Measurements from ENCODE around the gene PTRH2.
"Not testable (repeated sequence)": the region's sequence is repeated elsewhere in the genome, so short reads cannot be mapped to it uniquely, and the experiment has no call there.

Gene PTRH2

DNA sequence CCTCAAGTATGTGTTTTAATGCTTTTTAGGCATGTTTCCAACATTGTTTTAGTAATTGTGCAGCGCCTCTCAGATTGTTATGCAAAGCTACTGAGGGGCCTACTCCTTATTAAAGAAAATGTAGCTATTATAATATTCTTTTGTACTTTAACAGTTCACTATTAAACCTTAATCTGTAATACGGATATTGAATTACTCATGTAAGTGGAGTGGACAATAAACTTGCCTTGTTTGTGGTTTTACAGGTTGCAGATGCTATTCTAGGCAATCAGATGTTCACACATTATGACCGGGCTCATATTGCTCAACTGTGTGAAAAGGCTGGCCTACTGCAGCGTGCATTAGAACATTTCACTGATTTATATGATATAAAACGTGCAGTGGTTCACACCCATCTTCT is 41.0 kb downstream of the PTRH2 start:
- DNase-seq = no peak

DNA sequence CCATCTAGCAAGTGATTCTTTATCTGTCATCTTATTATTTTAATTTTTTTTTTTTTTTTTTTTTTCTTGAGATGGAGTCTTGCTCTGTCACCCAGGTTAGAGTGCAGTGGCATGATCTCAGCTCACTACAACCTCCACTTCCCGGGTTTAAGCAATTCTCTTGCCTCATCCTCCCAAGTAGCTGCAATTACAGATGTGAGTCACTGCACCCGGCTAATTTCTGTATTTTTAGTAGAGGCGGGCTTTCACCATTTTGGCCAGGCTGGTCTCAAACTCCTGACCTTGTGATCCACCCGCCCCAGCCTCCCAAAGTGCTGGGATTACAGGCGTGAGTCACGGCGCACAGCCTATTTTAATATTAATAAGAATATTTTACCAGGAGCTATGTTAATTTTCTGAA is 50.6 kb downstream of the PTRH2 start:
- DNase-seq = not testable (repeated sequence)

DNA sequence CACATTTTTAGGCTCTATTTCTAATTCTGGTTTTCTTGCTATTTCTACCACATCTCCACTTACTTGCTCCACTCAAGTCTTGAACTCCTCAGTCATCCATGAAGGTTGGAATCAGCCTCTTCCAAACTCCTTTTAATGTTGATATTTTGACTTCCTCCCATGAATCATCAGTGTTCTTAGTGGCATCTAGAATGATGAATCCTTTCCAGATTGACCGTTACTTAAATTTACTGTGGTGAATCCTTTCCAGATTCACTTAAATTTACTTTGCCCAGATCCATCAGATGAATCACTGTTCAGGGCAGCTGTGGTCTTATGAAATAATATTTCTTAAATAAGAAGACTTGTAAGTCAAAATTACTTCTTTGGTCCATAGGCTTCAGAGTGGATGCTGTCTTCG is 55.1 kb downstream of the PTRH2 start:
- DNase-seq = no peak

DNA sequence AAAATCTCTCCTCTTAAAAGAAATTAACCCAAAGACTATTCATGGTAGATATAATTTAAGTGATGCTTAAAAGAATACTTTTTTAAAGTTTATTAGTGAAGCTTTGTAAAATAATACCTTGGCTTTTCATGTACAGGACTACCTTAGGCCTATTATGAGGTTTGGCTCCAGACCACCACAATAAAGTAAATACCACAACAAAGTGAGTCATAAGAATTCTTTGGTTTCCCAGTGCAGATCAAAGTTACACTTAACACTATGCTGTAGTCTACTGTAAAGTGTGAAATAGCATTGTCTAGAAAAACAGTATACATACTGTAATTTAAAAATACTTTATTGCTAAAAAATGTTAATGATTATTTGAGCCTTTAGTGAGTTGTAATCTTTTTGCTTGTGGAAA is 55.9 kb downstream of the PTRH2 start:
- no peak for DNase-seq

DNA sequence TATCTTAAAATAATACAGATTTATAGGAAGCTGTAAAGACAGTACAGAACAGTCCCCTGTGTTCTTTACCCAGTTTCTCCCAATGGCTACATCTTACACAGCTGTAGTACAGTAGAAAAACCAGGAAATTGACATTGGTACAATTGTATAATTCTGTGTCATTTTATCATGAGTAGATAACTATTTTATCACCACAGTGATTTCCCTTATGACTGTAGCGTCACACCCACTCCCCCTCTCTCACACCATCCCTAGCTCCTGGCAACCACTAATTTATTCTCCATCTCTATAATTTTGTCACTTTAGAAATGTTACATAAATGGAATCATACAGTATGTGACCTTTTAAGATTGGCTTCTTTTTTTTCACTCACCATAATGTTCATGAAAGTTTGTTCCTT is 56.6 kb downstream of the PTRH2 start:
- DNase-seq = no peak

DNA sequence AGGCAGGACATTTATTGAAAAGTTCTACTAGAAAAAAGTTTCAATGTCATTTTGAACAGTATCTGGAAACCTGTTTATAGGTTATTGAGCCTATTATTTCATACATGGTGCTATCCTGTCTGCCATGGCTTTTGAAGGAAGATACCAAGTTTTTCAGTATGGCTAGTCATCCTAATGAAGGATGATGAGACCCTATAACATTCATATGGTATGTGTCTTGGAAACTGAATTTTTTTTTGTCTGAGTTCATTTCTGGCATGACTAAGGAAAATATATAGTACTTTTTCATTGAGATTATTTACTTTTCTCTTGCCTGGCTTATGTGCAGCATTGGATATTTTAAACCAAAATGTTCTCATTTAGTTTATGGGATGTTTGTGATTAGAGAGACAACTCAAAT is 57.3 kb downstream of the PTRH2 start:
- no peak for DNase-seq
